HEK293 (cell line): Measurements from ENCODE around the gene MAP3K5.

Source experiments
- MEIS1 ChIP-seq: sonication (generic); formaldehyde crosslinking; IDR thresholded peaks from 2 replicates; pipeline ENCODE4 v1.8.1; 2022; ENCODE audit warnings: missing genetic modification reagents, mild to moderate bottlenecking, borderline replicate concordance
- SETDB1 ChIP-seq: IDR thresholded peaks from one replicate; pipeline ENCODE4 v1.6.1; 2017; ENCODE audit warnings: mild to moderate bottlenecking, low read length, moderate library complexity, mixed read lengths; ENCODE audit not compliant: insufficient read length
- ZBTB48 ChIP-seq: fragments of 450-650 bp; formaldehyde crosslinking; IDR thresholded peaks from 2 replicates; pipeline ENCODE4 v1.5.1; 2016; ENCODE audit warnings: missing biosample characterization, missing genetic modification characterization
- ZNF221 ChIP-seq: fragments of 450-650 bp; formaldehyde crosslinking; IDR thresholded peaks from 2 replicates; pipeline ENCODE4 v1.5.1; 2017; ENCODE audit warnings: missing biosample characterization, missing genetic modification characterization, borderline replicate concordance
- ZNF610 ChIP-seq: fragments of 450-650 bp; formaldehyde crosslinking; IDR thresholded peaks from 2 replicates; pipeline ENCODE4 v1.5.1; 2016; ENCODE audit warnings: missing biosample characterization, missing genetic modification characterization, borderline replicate concordance
- TF ChIP-seq, protein P1 (sequence below): fragments of 450-650 bp; formaldehyde crosslinking; IDR thresholded peaks from 2 replicates; pipeline ENCODE4 v1.5.1; 2016; ENCODE audit warnings: missing biosample characterization, missing genetic modification characterization
- TF ChIP-seq, protein P2 (sequence below): fragments of 450-650 bp; formaldehyde crosslinking; IDR thresholded peaks from 2 replicates; pipeline ENCODE4 v1.5.1; 2016; ENCODE audit warnings: missing biosample characterization, missing genetic modification characterization, borderline replicate concordance
- TF ChIP-seq, protein P3 (sequence below): fragments of 450-650 bp; formaldehyde crosslinking; IDR thresholded peaks from 2 replicates; pipeline ENCODE4 v1.5.1; 2017; ENCODE audit warnings: missing biosample characterization, missing genetic modification characterization

DNA sequence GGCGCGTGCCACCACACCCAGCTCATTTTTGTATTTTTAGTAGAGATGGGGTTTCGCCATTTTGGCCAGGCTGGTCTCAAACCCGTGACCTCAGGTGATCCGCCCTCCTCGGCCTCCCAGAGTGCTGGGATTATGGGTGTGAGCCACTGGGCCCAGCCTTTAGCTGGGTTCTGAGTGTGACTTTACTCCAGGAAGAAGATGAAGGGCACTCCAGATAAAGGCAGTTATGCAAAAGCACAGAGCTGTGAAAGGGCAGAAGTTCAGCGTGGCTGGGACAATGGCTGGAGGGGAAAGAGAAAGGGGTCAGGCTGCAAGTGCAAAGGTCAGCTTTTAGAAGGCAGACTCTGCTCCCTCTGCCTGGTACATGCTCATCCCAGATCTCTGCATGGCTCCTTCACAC lies 39.7 kb downstream of the MAP3K5 start:
- TF ChIP-seq ZBTB48 (tag by site-specific recombination) (no peak), SETDB1 (no peak), ZNF610 (tag by site-specific recombination) (no peak), ZNF221 (tag by site-specific recombination) (no peak), MEIS1 (CRISPR knock-in tag) (no peak)
- TF ChIP-seq, protein P1, sequence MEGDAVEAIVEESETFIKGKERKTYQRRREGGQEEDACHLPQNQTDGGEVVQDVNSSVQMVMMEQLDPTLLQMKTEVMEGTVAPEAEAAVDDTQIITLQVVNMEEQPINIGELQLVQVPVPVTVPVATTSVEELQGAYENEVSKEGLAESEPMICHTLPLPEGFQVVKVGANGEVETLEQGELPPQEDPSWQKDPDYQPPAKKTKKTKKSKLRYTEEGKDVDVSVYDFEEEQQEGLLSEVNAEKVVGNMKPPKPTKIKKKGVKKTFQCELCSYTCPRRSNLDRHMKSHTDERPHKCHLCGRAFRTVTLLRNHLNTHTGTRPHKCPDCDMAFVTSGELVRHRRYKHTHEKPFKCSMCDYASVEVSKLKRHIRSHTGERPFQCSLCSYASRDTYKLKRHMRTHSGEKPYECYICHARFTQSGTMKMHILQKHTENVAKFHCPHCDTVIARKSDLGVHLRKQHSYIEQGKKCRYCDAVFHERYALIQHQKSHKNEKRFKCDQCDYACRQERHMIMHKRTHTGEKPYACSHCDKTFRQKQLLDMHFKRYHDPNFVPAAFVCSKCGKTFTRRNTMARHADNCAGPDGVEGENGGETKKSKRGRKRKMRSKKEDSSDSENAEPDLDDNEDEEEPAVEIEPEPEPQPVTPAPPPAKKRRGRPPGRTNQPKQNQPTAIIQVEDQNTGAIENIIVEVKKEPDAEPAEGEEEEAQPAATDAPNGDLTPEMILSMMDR = no peak
- TF ChIP-seq, protein P2, sequence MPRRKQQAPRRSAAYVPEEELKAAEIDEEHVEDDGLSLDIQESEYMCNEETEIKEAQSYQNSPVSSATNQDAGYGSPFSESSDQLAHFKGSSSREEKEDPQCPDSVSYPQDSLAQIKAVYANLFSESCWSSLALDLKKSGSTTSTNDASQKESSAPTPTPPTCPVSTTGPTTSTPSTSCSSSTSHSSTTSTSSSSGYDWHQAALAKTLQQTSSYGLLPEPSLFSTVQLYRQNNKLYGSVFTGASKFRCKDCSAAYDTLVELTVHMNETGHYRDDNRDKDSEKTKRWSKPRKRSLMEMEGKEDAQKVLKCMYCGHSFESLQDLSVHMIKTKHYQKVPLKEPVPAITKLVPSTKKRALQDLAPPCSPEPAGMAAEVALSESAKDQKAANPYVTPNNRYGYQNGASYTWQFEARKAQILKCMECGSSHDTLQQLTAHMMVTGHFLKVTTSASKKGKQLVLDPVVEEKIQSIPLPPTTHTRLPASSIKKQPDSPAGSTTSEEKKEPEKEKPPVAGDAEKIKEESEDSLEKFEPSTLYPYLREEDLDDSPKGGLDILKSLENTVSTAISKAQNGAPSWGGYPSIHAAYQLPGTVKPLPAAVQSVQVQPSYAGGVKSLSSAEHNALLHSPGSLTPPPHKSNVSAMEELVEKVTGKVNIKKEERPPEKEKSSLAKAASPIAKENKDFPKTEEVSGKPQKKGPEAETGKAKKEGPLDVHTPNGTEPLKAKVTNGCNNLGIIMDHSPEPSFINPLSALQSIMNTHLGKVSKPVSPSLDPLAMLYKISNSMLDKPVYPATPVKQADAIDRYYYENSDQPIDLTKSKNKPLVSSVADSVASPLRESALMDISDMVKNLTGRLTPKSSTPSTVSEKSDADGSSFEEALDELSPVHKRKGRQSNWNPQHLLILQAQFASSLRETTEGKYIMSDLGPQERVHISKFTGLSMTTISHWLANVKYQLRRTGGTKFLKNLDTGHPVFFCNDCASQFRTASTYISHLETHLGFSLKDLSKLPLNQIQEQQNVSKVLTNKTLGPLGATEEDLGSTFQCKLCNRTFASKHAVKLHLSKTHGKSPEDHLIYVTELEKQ = no peak
- TF ChIP-seq, protein P3, sequence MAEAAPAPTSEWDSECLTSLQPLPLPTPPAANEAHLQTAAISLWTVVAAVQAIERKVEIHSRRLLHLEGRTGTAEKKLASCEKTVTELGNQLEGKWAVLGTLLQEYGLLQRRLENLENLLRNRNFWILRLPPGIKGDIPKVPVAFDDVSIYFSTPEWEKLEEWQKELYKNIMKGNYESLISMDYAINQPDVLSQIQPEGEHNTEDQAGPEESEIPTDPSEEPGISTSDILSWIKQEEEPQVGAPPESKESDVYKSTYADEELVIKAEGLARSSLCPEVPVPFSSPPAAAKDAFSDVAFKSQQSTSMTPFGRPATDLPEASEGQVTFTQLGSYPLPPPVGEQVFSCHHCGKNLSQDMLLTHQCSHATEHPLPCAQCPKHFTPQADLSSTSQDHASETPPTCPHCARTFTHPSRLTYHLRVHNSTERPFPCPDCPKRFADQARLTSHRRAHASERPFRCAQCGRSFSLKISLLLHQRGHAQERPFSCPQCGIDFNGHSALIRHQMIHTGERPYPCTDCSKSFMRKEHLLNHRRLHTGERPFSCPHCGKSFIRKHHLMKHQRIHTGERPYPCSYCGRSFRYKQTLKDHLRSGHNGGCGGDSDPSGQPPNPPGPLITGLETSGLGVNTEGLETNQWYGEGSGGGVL (tag by site-specific recombination) = no peak
